IMR-90 (cell line): ENCODE measurements around the gene CXCR6.

Experiments
- BHLHE40 ChIP-seq: fragments of 150-350 bp; IDR thresholded peaks from 2 replicates; pipeline ENCODE4 v1.6.1; 2016; ENCODE audit warnings: mild to moderate bottlenecking, low read depth, low read length
- CEBPB ChIP-seq: IDR thresholded peaks from 2 replicates; pipeline ENCODE4 v1.6.1; 2012; ENCODE audit warnings: low read depth, low read length, improper control_type of control experiment
- CHD1 ChIP-seq: IDR thresholded peaks from 2 replicates; pipeline ENCODE4 v1.6.1; 2012; ENCODE audit warnings: low read depth, low read length, improper control_type of control experiment
- CTCF ChIP-seq: conservative IDR thresholded peaks from 2 replicates; pipeline ENCODE4 v1.5.1; 2012; ENCODE audit warnings: mild to moderate bottlenecking, low read depth, low read length, improper control_type of control experiment
- FOS ChIP-seq: fragments of 150-350 bp; IDR thresholded peaks from 2 replicates; pipeline ENCODE4 v1.6.1; 2016; ENCODE audit warnings: low read depth, low read length
- NFE2L2 ChIP-seq: fragments of 150-350 bp; IDR thresholded peaks from 2 replicates; pipeline ENCODE4 v1.6.1; 2016; ENCODE audit warnings: low read depth, mild to moderate bottlenecking, low read length
- POLR2A ChIP-seq: IDR thresholded peaks from 2 replicates; pipeline ENCODE4 v1.6.1; 2012; ENCODE audit warnings: mild to moderate bottlenecking, low read depth, low read length
- RFX5 ChIP-seq: IDR thresholded peaks from 2 replicates; pipeline ENCODE4 v1.8.0; 2012; ENCODE audit warnings: low read depth, mild to moderate bottlenecking, low read length, moderate library complexity

GRCh38 chr3:45994419-45995235 is 51.4 kb downstream of the CXCR6 start:
- no peak for TF ChIP-seq POLR2A
- TF ChIP-seq CTCF: no peak
- no peak for TF ChIP-seq FOS
- no peak for TF ChIP-seq RFX5
- no peak for TF ChIP-seq NFE2L2
- TF ChIP-seq BHLHE40: no peak
- no peak for TF ChIP-seq CHD1
- TF ChIP-seq CEBPB: no peak
